HepG2 (cell line): ENCODE data around the gene MMP25.

Experiments used
- CHCHD3 ChIP-seq: sonication (generic); formaldehyde crosslinking; IDR thresholded peaks from 2 replicates; pipeline ENCODE4 v1.8.0; 2022; ENCODE audit warnings: mild to moderate bottlenecking, missing genetic modification reagents, moderate library complexity
- CTCF ChIP-seq: sonication (generic); formaldehyde crosslinking; IDR thresholded peaks from 2 replicates; pipeline ENCODE4 v1.5.0; 2020; ENCODE audit warnings: mild to moderate bottlenecking, missing genetic modification reagents, moderate library complexity
- JUND ChIP-seq: sonication (generic); formaldehyde crosslinking; IDR thresholded peaks from 2 replicates; pipeline ENCODE4 v1.8.0; 2022; ENCODE audit warnings: mild to moderate bottlenecking, missing genetic modification reagents
- ZBTB43 ChIP-seq: sonication (generic); formaldehyde crosslinking; conservative IDR thresholded peaks from 2 replicates; pipeline ENCODE4 v1.4.0; 2020; ENCODE audit warnings: missing genetic modification reagents
- ZNF318 ChIP-seq: sonication (generic); formaldehyde crosslinking; IDR thresholded peaks from 2 replicates; pipeline ENCODE4 v1.4.0; 2020; ENCODE audit warnings: mild to moderate bottlenecking, missing genetic modification reagents
- ZNF572 ChIP-seq: sonication (generic); formaldehyde crosslinking; IDR thresholded peaks from 2 replicates; pipeline ENCODE4 v1.5.1; 2020; ENCODE audit warnings: mild to moderate bottlenecking, missing genetic modification reagents

GRCh38 chr16:3020247-3020603 lies 26.1 kb upstream of the MMP25 start, which contains the start of gene TNFRSF12A:
- TF ChIP-seq ZBTB43 (CRISPR knock-in tag) (no peak), ZNF318 (CRISPR knock-in tag) (no peak), ZNF572 (CRISPR knock-in tag) (no peak), CTCF (no peak), CHCHD3 (CRISPR knock-in tag) (no peak), JUND (CRISPR knock-in tag) (no peak)
